Adrenal gland (tissue), 12 donors: ENCODE results near the gene SMYD2. TPM values are rescaled to one million over a fixed set of nuclear protein-coding genes. Genes with fewer than 3 reads are reported as not detected.
A peak's percentile ranks its signal among the peaks of the same experiment; 100 is the strongest.

Experiments
- DNase-seq, 7 donors: peaks; one replicate each; pipeline ENCODE4 v3.0.0-alpha.2; 2019 to 2020
- H3K27ac ChIP-seq, 5 donors: fragments of 200-600 bp; sonication (generic) in 4 of 5; 1 replicate in 3 of 5; 2 replicates in 2 of 5; pipeline versions ENCODE4 v1.5.1 to v1.8.0; 2016 to 2020; ENCODE audit warnings: mild to moderate bottlenecking in 1 of 5
- H3K27me3 ChIP-seq: fragments of 200-600 bp; 2 replicates; pipeline ENCODE4 v1.8.0; 2021
- H3K36me3 ChIP-seq, 2 donors: fragments of 200-600 bp; replicated peaks in 1 of 2; 1 replicate in 1 of 2; 2 replicates in 1 of 2; pipeline versions ENCODE4 v1.5.1 to v1.8.0; 2018 to 2022
- H3K4me1 ChIP-seq, 2 donors: fragments of 200-600 bp; replicated peaks in 1 of 2; 1 replicate in 1 of 2; 2 replicates in 1 of 2; pipeline versions ENCODE4 v1.5.1 to v1.8.0; 2018 to 2021
- H3K4me3 ChIP-seq, 4 donors: fragments of 200-600 bp; sonication (generic) in 3 of 4; one replicate each; pipeline ENCODE4 v1.5.1; 2016 to 2018
- H3K9me3 ChIP-seq, 3 donors: fragments of 200-600 bp; sonication (generic) in 1 of 3; replicated peaks in 1 of 3; 1 replicate in 2 of 3; 2 replicates in 1 of 3; pipeline versions ENCODE4 v1.5.1 to v1.8.0; 2016 to 2021
- POLR2A ChIP-seq, 2 donors: fragments of 450-650 bp; IDR thresholded peaks; one replicate each; pipeline ENCODE4 v1.6.1; 2017; ENCODE audit warnings: antibody characterized with exemption in 2 of 2, mild to moderate bottlenecking in 2 of 2, moderate library complexity in 1 of 2
- WGBS, 4 donors: extraction: QIAGEN DNeasy Blood & Tissue Kit in 2 of 4; methylation state at CpG; one replicate each; pipeline versions ENCODE4 v1.1.5 to v1.1.7; 2013 to 2017; 5-methylcytosine and 5-hydroxymethylcytosine counted together
- intact Hi-C, 2 donors: fragments of 100-400 bp; cut with DNase I; formaldehyde crosslinking; loops; one replicate each; pipeline versions ENCODE4 v1.14.1 to v1.15.0; 2022 to 2023
- polyA plus RNA-seq, 3 donors: library from polyadenylated mRNA; stranded (reverse); fragments of 200-250 nt in 2 of 3; fragments of 350-450 nt in 1 of 3; fragmentation: Illumina TruSeq in 1 of 3; extraction: RNeasy Lipid Tissue Mini Kit (QIAGEN cat#74804) in 1 of 3; gene quantifications; one replicate each; pipeline ENCODE4 v1.2.3, GENCODE V29; 2013 to 2014
- total RNA-seq, 9 donors: library from RNA; depleted of rRNA in 4 of 9; stranded (reverse); fragments of >200 nt in 4 of 9; fragments of 120-200 nt in 1 of 9; fragmentation: NEBNext Ultra II Directional in 1 of 9; extraction: Animal tissue kit (Norgen Biotek cat#: 25700) in 1 of 9; gene quantifications; one replicate each; pipeline versions ENCODE4 v1.1.0 to v1.2.4, GENCODE V29; 2013 to 2023
- TF ChIP-seq, protein P1 (sequence below), 6 experiments: fragments of 450-650 bp in 4 of 6; fragments of 200-600 bp in 2 of 6; sonication (generic) in 1 of 6; IDR thresholded peaks; 1 replicate in 5 of 6; 2 replicates in 1 of 6; pipeline versions ENCODE4 v1.5.1 to v1.8.0; 2016 to 2021; ENCODE audit warnings: antibody characterized with exemption in 6 of 6, mild to moderate bottlenecking in 2 of 6, moderate library complexity in 1 of 6
- donor health status: healthy with polysubstance abuse.
- donor health status: Bipolar disorder and iron deficiency.
- donor health status: DM: yes; HTN: yes; CAD: no.
- donor health status: DM: no; HTN: no; CAD: no.
- donor health status: DM: no; HTN: no; CAD: no.
- donor health status: DM: yes; HTN: yes; CAD: no.

The SMYD2 gene
- total and polyA plus RNA-seq, 12 donors, result 11.4 to 67.9 (median 23.2) TPM

DNA sequence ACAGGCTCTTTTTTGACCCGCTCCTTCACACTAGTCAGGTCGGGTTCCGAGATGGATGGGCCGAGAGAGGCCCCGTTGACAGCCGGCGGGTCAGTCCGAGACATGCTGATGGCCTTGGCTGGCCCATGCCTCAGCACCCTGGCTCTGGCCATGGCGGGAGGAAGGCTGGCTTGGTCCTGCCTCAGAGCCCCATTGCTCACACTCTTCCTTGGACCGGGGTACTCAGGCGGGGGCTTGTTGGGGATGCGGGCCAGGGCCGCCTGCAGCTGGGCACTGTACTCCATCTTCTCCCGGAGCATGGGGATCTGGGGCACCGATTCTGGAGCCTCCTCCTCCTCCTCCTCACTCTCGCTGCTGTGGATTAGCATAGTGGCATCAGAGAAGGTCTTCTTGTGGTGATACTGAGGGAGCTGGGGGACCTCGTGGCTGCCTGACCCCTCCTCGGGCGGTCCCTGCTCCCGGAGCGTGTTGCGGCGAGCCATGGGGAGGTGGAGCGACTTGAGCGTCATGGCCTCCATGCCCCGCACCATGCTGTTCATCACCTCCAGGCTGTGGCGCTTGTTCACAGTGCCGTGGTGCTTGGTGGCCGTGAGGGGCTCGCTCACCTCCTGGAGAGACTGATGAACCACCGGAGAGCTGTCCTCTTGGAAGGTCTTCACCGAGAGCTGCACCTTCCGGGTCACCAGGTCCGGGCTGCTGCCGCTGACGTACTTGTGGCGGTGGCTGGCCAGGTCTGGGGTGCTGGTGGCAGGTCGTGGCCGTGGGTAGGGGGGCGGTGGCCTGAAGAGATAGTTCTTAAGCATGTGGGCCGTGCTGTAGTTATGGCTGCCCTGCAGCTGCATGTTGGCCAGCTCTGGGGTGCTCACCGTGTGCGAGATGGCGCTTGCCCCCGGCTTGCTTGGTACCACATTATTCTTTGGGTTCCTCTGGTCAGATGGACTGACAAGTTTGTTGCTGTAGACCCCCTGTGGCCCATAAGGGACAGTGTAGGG, 102.7 kb downstream of the SMYD2 start:
- H3K27me3 ChIP-seq, result no peaks in the 10 kb centered on the region
- H3K4me1 ChIP-seq, result peaks cover 0 to 7% of the 10 kb centered on the region in 2 donors
- no peaks in the 10 kb centered on the region for H3K9me3 ChIP-seq
- H3K4me3 ChIP-seq, result no peak overlapping the region
- intact Hi-C loops, result no loop called here
- TF ChIP-seq, protein P1, sequence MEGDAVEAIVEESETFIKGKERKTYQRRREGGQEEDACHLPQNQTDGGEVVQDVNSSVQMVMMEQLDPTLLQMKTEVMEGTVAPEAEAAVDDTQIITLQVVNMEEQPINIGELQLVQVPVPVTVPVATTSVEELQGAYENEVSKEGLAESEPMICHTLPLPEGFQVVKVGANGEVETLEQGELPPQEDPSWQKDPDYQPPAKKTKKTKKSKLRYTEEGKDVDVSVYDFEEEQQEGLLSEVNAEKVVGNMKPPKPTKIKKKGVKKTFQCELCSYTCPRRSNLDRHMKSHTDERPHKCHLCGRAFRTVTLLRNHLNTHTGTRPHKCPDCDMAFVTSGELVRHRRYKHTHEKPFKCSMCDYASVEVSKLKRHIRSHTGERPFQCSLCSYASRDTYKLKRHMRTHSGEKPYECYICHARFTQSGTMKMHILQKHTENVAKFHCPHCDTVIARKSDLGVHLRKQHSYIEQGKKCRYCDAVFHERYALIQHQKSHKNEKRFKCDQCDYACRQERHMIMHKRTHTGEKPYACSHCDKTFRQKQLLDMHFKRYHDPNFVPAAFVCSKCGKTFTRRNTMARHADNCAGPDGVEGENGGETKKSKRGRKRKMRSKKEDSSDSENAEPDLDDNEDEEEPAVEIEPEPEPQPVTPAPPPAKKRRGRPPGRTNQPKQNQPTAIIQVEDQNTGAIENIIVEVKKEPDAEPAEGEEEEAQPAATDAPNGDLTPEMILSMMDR (IDR thresholded peaks at IDR 0.05), result no peak
- TF ChIP-seq POLR2A (IDR thresholded peaks at IDR 0.05), result no peak
- WGBS, 4 donors, result 95 to 100% (median 96%) methylated on average over 22 to 45 of the region's 45 CpGs
- peaks cover 0 to 23% of the 10 kb centered on the region in 2 donors for H3K36me3 ChIP-seq
- DNase-seq, result no peak
- H3K27ac ChIP-seq, result no peak overlapping the region

- no peak for TF ChIP-seq POLR2A (IDR thresholded peaks at IDR 0.05)
- intact Hi-C loops, result no loop called here
Observed at GRCh38 chr1:214384373-214385079, 103.6 kb downstream of the SMYD2 start.

GRCh38 chr1:214385428-214385827, 104.5 kb downstream of the SMYD2 start:
- H3K27me3 ChIP-seq, result no peaks in the 10 kb centered on the region
- H3K36me3 ChIP-seq, result peaks cover 0 to 25% of the 10 kb centered on the region in 2 donors
- 94 to 98% (median 96%) methylated on average over 1 of the region's 1 CpG for WGBS, 4 donors
- H3K4me1 ChIP-seq, result peaks cover 0 to 7% of the 10 kb centered on the region in 2 donors
- no peaks in the 10 kb centered on the region for H3K9me3 ChIP-seq
- no peak overlapping the region for H3K27ac ChIP-seq
- no peak for TF ChIP-seq POLR2A (IDR thresholded peaks at IDR 0.05)
- TF ChIP-seq, protein P1 (IDR thresholded peaks at IDR 0.05), result no peak
- intact Hi-C loops, result no loop called here
- H3K4me3 ChIP-seq, result no peak overlapping the region
- DNase-seq, result no peak

More at GRCh38 chr1:214384373-214385079, 103.6 kb downstream of the SMYD2 start:
- H3K27me3 ChIP-seq, result no peaks in the 10 kb centered on the region
- 97 to 98% (median 98%) methylated on average over 9 to 18 of the region's 18 CpGs for WGBS, 4 donors
- H3K27ac ChIP-seq, result no peak overlapping the region
- peaks cover 0 to 23% of the 10 kb centered on the region in 2 donors for H3K36me3 ChIP-seq
- H3K4me1 ChIP-seq, result peaks cover 0 to 7% of the 10 kb centered on the region in 2 donors
- no peak for DNase-seq
- H3K9me3 ChIP-seq, result no peaks in the 10 kb centered on the region
- H3K4me3 ChIP-seq, result no peak overlapping the region

DNA sequence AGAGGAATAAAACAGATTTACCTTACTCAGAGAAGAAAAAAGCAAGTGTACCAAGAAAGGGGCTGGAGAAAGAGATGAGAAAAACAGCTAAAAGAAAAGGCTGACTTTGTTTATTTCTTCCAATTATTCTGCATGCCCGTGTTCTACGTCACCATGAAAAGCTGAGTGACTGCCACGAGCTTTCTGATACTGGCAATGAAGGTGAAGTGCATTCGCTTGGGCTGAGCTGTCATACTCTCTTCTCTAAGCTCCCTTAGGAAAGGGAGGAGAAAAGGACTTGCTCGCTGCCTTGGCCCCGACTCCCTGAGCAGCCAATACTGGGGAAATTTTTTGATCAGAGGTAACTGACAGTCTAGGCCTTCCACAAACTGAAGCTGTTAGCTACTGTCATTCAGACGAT, 105.4 kb downstream of the SMYD2 start:
- H3K9me3 ChIP-seq, result no peaks in the 10 kb centered on the region
- peaks cover 0 to 29% of the 10 kb centered on the region in 2 donors for H3K36me3 ChIP-seq
- H3K4me3 ChIP-seq, result no peak overlapping the region
- TF ChIP-seq POLR2A (IDR thresholded peaks at IDR 0.05), result no peak
- TF ChIP-seq, protein P1 (IDR thresholded peaks at IDR 0.05), result no peak
- no peaks in the 10 kb centered on the region for H3K27me3 ChIP-seq
- peak in 3 of 7 donors; percentile 26 to 38 (median 37) for DNase-seq
- peaks cover 0 to 7% of the 10 kb centered on the region in 2 donors for H3K4me1 ChIP-seq
- intact Hi-C loops, result no loop called here
- 51 to 63% (median 52%) methylated on average over 7 of the region's 7 CpGs for WGBS, 4 donors
- peak overlapping the region; percentile 11 to 81 (median 53) for H3K27ac ChIP-seq
